ENCODE data around the gene THOP1. TPM values are rescaled to one million over a fixed set of nuclear protein-coding genes. Genes with fewer than 3 reads are reported as not detected.

THOP1 gene
- total RNA-seq, 4 donors from 2014 or later, result 31.6 to 55.0 (median 41.4) TPM

DNA sequence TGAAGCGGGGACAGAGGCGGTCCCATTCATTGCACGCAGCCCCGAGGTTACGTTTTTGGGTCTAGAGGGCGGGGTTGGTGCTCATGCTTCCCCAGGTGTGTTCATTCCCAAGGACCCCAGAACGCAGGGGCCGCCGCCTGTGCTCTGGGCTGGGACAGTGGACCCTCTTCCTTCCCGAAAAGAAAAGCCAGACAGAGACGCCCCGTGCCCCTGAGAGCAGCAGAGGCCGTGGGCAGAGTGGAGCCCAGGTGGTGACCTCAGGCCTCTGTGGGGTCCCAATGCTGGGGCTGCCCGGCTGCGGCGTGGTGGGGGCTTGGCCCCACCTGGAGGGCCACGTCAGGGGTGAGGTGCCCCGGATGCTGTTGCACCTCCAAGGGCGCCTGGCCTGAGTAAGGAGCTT lies 17.6 kb upstream of the THOP1 start:
- Histone ChIP-seq H3K9me3 (no peaks in the 10 kb centered on the region), H3K36me3 (peaks cover 62% of the 10 kb centered on the region)
- WGBS, result 90% methylated on average over 8 of the region's 19 CpGs

DNA sequence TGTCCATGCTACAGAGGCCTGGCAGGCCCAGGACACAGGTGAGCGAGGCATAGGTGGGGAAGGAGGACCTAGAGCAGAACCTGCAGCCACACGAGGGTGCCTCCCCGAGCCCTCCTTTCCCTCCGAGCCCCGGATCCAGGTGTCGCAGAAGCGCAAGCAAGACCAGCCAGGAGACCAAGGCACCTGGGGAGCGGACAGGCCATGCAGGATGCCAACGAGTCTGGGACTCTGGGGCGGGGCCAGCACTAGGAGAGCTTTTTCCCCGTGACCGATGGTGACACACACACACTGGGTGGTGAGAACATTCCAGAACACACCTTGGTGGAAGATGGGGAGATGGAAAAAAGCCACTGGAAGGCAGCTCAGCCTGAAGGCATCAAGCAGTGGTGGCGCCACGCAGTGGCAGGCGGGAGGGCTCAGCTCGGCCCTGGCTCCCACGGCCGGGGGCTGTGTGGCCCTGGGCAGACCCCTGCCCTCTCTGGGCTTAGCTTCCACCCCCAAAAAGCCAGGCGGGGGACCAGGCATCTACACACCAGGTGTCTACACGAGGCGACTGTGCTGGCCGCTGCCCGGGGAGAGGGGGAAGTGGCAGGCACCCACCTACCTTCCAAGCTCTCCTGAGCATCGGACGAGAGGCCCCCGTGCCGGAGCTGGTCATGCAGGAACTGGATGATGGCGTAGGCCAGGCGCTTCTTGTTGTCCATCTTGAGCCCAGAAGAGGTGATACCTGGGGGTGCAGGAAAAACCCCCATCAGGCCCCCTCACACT lies 16.8 kb upstream of the THOP1 start:
- TF ChIP-seq, protein P1, sequence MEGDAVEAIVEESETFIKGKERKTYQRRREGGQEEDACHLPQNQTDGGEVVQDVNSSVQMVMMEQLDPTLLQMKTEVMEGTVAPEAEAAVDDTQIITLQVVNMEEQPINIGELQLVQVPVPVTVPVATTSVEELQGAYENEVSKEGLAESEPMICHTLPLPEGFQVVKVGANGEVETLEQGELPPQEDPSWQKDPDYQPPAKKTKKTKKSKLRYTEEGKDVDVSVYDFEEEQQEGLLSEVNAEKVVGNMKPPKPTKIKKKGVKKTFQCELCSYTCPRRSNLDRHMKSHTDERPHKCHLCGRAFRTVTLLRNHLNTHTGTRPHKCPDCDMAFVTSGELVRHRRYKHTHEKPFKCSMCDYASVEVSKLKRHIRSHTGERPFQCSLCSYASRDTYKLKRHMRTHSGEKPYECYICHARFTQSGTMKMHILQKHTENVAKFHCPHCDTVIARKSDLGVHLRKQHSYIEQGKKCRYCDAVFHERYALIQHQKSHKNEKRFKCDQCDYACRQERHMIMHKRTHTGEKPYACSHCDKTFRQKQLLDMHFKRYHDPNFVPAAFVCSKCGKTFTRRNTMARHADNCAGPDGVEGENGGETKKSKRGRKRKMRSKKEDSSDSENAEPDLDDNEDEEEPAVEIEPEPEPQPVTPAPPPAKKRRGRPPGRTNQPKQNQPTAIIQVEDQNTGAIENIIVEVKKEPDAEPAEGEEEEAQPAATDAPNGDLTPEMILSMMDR (IDR thresholded peaks at IDR 0.05), result no peak
- TF ChIP-seq POLR2AphosphoS5 (IDR thresholded peaks at IDR 0.05), result no peak
- TF ChIP-seq POLR2A (IDR thresholded peaks at IDR 0.05), result no peak
- no peak for TF ChIP-seq EP300 (IDR thresholded peaks at IDR 0.05)
- H3K27ac ChIP-seq, result no peak overlapping the region
- no peaks in the 10 kb centered on the region for H3K9me3 ChIP-seq
- peaks cover 54% of the 10 kb centered on the region for H3K36me3 ChIP-seq
- H3K27me3 ChIP-seq, result no peaks in the 10 kb centered on the region
- no peak for DNase-seq (ENCODE audit: low spot score in 2 of 2)
- 90% methylated on average over 22 of the region's 29 CpGs for WGBS
- no peak overlapping the region for H3K4me3 ChIP-seq
- peaks cover 8% of the 10 kb centered on the region for H3K4me1 ChIP-seq

More for the DNA sequence above, 17.6 kb upstream of the THOP1 start:
- no peaks in the 10 kb centered on the region for H3K27me3 ChIP-seq
- H3K27ac ChIP-seq, result no peak overlapping the region
- peaks cover 8% of the 10 kb centered on the region for H3K4me1 ChIP-seq
- TF ChIP-seq POLR2A (IDR thresholded peaks at IDR 0.05), result no peak
- no peak for TF ChIP-seq POLR2AphosphoS5 (IDR thresholded peaks at IDR 0.05)
- TF ChIP-seq, protein P1 (IDR thresholded peaks at IDR 0.05), result no peak
- no peak for DNase-seq (ENCODE audit: low spot score in 2 of 2)
- H3K4me3 ChIP-seq, result no peak overlapping the region

DNA sequence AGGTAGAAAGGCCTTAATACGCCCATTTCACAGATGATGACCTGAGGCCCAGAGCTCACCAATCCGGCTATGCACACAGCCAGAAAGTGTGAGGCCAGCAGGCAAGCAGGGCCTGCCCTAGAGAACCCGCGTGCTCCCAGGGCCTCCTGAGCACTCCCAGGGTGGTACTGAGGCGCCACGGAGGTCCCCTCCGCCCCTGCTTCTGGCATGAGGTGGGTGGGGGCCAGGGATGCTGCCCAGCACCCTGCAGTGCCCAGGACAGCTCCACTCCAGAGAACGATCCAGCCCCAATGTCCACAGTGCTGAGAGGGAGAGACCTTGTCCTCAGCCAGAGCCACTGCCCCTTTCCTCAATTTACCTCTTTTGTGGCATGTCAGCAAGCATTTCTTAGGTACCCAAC lies 16.1 kb upstream of the THOP1 start:
- WGBS, result 92% methylated on average over 7 of the region's 8 CpGs
- Histone ChIP-seq H3K9me3 (no peaks in the 10 kb centered on the region), H3K27me3 (no peaks in the 10 kb centered on the region), H3K27ac (no peak overlapping the region), H3K4me1 (peaks cover 8% of the 10 kb centered on the region), H3K36me3 (peaks cover 48% of the 10 kb centered on the region), H3K4me3 (no peak overlapping the region)
- TF ChIP-seq POLR2AphosphoS5 (IDR thresholded peaks at IDR 0.05) (no peak), EP300 (IDR thresholded peaks at IDR 0.05) (no peak), POLR2A (IDR thresholded peaks at IDR 0.05) (no peak)
- TF ChIP-seq, protein P1 (IDR thresholded peaks at IDR 0.05), result no peak
- DNase-seq (ENCODE audit: low spot score in 2 of 2), result no peak

DNA sequence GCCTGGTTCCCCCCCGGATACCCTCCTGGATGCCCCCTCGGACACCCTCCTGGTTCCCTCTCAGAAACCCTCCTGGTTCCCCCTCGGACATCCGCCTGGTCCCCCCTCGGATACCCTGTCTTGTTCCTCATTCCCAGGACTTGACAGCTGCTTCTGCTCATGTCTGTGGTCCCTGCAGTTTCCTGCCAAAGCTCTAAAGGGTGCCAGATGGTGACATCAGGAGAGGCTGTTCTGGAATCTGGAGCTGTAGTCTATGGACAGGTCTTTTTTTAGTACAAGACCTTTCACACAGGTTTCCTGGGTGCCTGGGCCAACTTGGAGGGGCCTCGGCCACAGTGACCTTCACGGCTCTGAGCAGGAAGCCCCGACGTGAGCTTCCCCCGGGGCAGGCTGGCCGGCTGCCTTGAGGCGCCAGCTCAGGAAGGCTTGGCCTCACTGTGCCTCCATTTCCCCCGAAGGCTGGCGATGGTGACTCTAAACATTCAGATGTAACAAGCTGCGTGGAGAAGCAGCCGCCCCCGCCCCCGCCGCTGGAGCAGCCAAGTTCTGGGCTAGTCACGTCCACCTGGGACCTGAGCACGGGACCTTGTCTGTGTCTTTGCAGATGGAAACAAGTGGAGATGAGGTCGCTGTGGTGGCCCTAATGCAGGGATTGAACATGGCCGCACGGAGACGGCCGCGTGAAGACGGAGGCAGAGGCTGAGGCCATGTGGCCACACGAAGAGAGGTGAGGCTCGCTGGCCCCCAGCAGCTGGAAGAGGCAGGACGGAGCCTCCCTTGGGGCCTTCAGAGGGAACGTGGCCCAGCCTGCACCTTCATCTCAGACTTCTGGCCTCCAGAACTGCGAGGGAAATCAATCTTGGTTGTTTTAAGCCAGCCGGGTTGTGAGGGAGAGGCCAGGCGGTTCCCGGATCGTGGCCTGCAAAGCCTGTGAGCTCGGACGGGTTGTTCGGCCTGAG lies 15.0 kb upstream of the THOP1 start:
- Histone ChIP-seq H3K4me1 (peaks cover 16% of the 10 kb centered on the region), H3K27ac (no peak overlapping the region), H3K9me3 (no peaks in the 10 kb centered on the region), H3K27me3 (no peaks in the 10 kb centered on the region), H3K4me3 (no peak overlapping the region), H3K36me3 (peaks cover 37% of the 10 kb centered on the region)
- WGBS, result 74% methylated on average over 29 of the region's 40 CpGs
- TF ChIP-seq POLR2AphosphoS5 (IDR thresholded peaks at IDR 0.05), result no peak
- TF ChIP-seq, protein P1 (IDR thresholded peaks at IDR 0.05), result no peak
- no peak for TF ChIP-seq POLR2A (IDR thresholded peaks at IDR 0.05)
- DNase-seq (ENCODE audit: low spot score in 2 of 2), result no peak
